B cell (primary cell): ENCODE data around the gene GID4.

ENCODE experiments used
- EZH2 ChIP-seq: IDR thresholded peaks from 2 replicates; pipeline ENCODE4 v1.6.1; 2012; ENCODE audit warnings: borderline replicate concordance, low read depth, mild to moderate bottlenecking, moderate library complexity, low read length; ENCODE audit not compliant: insufficient read depth, poor library complexity, severe bottlenecking
- TF ChIP-seq, protein P1 (sequence below): fragments of 200-600 bp; IDR thresholded peaks from one replicate; pipeline ENCODE4 v1.8.0; 2022; ENCODE audit warnings: antibody characterized with exemption, mild to moderate bottlenecking

DNA sequence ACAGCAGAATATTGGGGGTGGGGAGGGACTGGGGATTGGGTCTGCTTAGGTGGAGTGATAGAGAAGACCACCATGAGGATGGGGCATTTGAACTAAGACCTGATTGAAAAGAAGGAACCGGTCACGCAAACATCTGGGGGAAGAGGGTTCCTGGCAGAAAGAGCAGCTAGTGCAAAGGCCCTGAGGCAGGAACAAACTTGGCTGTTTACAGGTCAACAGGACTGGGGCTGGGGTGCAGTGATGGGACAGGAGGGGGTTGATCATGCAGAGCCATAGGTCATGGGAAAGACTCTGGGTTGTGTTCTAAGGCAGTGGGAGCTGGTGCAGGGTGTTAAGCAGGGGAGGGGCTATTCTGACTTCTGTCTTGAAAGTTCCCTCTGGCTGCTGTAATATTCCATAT is 50.4 kb downstream of the GID4 start:
- TF ChIP-seq, protein P1, sequence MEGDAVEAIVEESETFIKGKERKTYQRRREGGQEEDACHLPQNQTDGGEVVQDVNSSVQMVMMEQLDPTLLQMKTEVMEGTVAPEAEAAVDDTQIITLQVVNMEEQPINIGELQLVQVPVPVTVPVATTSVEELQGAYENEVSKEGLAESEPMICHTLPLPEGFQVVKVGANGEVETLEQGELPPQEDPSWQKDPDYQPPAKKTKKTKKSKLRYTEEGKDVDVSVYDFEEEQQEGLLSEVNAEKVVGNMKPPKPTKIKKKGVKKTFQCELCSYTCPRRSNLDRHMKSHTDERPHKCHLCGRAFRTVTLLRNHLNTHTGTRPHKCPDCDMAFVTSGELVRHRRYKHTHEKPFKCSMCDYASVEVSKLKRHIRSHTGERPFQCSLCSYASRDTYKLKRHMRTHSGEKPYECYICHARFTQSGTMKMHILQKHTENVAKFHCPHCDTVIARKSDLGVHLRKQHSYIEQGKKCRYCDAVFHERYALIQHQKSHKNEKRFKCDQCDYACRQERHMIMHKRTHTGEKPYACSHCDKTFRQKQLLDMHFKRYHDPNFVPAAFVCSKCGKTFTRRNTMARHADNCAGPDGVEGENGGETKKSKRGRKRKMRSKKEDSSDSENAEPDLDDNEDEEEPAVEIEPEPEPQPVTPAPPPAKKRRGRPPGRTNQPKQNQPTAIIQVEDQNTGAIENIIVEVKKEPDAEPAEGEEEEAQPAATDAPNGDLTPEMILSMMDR, result no peak
- TF ChIP-seq EZH2, result no peak
